BJ (cell line): ENCODE results near the gene TBC1D17. TPM values are rescaled to one million over a fixed set of nuclear protein-coding genes. Genes with fewer than 3 reads are reported as not detected.

Experiments used
- CTCF ChIA-PET: fragments of 350-600 bp; formaldehyde crosslinking; extraction: SDS; loops from one replicate; lab custom pipeline; 2021; ENCODE audit warnings: antibody characterized with exemption, inconsistent platforms; lab: Yijun Ruan, JAX
- POLR2A ChIA-PET: fragments of 300-600 bp; sonication (Branson Sonifier 250); formaldehyde crosslinking; extraction: SDS; loops from one replicate; lab custom pipeline; 2021; ENCODE audit warnings: antibody characterized with exemption; lab: Charles Lee
- DNase-seq: peaks from one replicate; pipeline ENCODE4 v3.0.0-alpha.2; 2011; ENCODE audit warnings: low read depth
- H3K27me3 ChIP-seq: 2 replicates; pipeline ENCODE4 v1.6.0; 2011; ENCODE audit warnings: low read length; ENCODE audit not compliant: control insufficient read depth, insufficient read depth
- H3K36me3 ChIP-seq: 2 replicates; pipeline ENCODE4 v1.5.1; 2011; ENCODE audit warnings: low read length; ENCODE audit not compliant: control insufficient read depth, insufficient read depth
- H3K4me3 ChIP-seq: 2 replicates; pipeline ENCODE4 v1.5.1; 2011; ENCODE audit warnings: low read depth, mild to moderate bottlenecking, control low read depth, low read length
- polyA plus RNA-seq: library from polyadenylated mRNA; depleted of rRNA; stranded (reverse); fragments of >200 nt; gene quantifications from 2 replicates; pipeline ENCODE4 v1.2.3, GENCODE V29; 2011
- TF ChIP-seq, protein P1 (sequence below): IDR thresholded peaks from 2 replicates; pipeline ENCODE4 v1.5.1; 2011; ENCODE audit warnings: low read depth, mild to moderate bottlenecking, control low read depth, inconsistent platforms, low read length, moderate library complexity; ENCODE audit not compliant: insufficient read depth

The TBC1D17 gene
- polyA plus RNA-seq, 1 experiment, result 26.7 TPM

DNA sequence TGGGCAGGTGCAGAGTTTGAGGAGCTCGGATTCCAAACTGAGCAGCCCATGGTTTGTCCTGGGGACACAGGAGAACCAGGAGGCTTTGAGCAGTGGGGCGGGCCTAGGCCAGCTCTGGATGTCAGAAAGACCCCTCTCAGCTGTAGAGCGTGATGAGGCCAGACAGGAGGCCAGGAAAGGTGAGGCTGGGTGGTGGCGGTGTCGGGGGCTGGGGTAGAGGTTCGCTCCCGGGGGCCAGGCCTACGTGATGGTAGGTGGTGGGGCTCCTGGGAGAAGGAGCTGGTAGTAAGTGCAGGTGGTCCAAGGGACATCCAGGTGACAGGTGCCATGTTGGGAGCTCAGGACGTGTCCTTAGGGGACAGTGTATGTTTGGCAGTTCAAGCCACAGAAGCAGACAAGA, 40.1 kb upstream of the TBC1D17 start:
- Histone ChIP-seq H3K36me3 (peaks cover 34% of the 10 kb centered on the region), H3K4me3 (no peak overlapping the region), H3K27me3 (no peaks in the 10 kb centered on the region)
- POLR2A ChIA-PET, result no interaction called here
- TF ChIP-seq, protein P1, sequence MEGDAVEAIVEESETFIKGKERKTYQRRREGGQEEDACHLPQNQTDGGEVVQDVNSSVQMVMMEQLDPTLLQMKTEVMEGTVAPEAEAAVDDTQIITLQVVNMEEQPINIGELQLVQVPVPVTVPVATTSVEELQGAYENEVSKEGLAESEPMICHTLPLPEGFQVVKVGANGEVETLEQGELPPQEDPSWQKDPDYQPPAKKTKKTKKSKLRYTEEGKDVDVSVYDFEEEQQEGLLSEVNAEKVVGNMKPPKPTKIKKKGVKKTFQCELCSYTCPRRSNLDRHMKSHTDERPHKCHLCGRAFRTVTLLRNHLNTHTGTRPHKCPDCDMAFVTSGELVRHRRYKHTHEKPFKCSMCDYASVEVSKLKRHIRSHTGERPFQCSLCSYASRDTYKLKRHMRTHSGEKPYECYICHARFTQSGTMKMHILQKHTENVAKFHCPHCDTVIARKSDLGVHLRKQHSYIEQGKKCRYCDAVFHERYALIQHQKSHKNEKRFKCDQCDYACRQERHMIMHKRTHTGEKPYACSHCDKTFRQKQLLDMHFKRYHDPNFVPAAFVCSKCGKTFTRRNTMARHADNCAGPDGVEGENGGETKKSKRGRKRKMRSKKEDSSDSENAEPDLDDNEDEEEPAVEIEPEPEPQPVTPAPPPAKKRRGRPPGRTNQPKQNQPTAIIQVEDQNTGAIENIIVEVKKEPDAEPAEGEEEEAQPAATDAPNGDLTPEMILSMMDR, result no peak
- CTCF ChIA-PET, result no interaction called here
- no peak for DNase-seq

DNA sequence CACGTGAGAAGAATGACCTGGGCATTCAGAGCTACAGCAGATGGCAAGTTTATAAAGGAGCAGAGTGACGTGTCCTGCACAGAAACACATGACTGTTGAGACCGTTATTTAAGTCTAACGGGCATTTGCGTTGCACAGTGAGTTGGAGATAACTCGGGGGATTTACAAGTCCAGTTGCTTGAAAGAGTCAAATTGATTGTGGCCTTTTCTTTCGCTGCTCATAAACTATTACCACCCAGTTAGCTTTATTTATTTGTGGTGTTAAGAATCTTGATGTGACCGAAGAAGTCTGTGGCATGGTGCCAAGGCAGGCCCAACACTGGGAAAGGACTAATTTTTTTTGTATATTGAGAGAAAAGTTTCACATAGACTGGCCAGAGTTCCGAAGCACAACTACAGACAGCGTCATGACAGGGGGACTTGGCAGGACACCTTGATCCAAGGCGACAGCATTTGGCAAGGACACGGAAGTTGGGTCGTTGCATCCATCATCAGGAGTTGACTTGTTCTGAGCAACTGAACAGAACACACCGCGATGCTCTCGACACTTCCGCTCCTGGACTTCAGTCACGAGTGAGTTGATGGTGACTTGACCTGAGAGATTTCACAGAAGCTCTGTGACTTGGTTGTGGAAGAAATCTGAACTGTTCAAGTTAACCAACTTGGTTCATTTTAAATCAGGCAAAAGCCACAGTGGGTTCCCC, 38.5 kb upstream of the TBC1D17 start:
- H3K36me3 ChIP-seq, result peaks cover 30% of the 10 kb centered on the region
- DNase-seq, result no peak

DNA sequence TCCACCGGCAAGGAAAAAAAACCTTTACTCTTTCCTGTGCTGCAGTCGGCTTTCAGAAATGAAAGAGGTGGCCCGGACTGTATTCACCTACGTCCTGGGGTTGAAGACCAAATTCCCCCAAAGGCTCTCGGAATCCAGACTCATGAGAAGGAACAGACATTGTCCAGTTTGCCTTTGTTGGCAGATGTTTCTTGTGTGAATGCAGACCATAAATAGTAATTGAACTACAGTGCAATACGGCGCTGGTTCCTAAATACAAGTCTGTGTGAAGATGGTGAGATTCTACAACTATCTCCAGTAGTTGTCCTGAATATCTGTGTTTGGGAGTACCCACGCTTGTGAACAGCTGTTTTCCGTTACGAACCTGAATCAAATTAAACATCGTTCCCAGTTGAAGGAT, 37.8 kb upstream of the TBC1D17 start:
- DNase-seq, result no peak
- Histone ChIP-seq H3K36me3 (peaks cover 29% of the 10 kb centered on the region), H3K27me3 (no peaks in the 10 kb centered on the region), H3K4me3 (no peak overlapping the region)
- TF ChIP-seq, protein P1, result no peak
- POLR2A ChIA-PET, result no interaction called here
- CTCF ChIA-PET, result no interaction called here

More for the DNA sequence above, 38.5 kb upstream of the TBC1D17 start:
- TF ChIP-seq, protein P1, result no peak
- Histone ChIP-seq H3K27me3 (no peaks in the 10 kb centered on the region), H3K4me3 (no peak overlapping the region)
- POLR2A ChIA-PET, result no interaction called here
- CTCF ChIA-PET, result no interaction called here

DNA sequence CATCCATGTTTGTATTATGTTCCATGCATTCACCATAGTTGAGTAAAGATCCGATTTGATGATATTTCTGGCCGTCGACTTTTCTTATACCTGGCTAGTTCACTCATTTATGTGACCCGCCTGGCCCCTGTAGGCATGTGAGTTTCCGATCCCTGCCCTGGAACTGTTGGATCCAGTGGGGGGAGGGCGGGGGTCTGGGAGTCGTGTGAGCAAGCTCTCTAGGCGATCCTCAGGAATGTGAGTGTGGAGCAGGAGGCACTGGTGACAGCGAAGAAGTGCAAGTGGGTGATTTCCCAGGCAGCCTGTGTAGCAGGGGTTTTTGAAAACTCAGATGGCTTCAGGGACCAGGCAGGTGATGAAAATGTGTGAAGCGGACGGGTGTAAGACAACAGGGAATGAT, 37.2 kb upstream of the TBC1D17 start:
- ChIA-PET POLR2A (no interaction called here), CTCF (no interaction called here)
- Histone ChIP-seq H3K27me3 (no peaks in the 10 kb centered on the region), H3K4me3 (no peak overlapping the region), H3K36me3 (peaks cover 25% of the 10 kb centered on the region)
- TF ChIP-seq, protein P1, result no peak
- no peak for DNase-seq

DNA sequence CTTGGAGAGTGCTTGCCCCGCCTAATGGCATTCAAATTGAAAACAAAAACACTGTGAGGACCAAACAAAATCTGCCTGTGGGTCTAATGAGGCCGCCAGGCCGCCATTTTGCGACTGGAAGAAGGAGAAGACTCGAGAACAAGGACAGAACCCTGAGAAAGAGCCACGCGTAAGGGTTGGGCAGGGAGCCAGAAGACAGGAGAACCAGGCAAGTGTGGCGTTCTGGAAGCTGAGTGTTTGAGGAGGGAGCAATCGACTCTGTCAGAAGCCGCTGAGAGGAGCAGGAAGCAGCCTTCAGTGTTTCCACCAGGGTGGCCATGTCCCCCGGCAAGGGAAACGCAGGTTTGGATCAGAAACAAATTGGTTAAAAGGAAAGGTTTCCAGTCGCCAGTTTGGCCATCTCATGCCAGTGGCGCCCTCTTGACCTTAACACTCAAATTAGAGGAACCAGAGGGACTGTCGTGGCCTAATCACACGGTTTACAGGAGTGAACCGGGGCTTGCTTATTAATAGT, 36.7 kb upstream of the TBC1D17 start:
- POLR2A ChIA-PET, result no interaction called here
- CTCF ChIA-PET, result no interaction called here

More for the DNA sequence above, 36.7 kb upstream of the TBC1D17 start:
- TF ChIP-seq, protein P1, result no peak
- Histone ChIP-seq H3K4me3 (no peak overlapping the region), H3K36me3 (peaks cover 21% of the 10 kb centered on the region), H3K27me3 (no peaks in the 10 kb centered on the region)
- DNase-seq, result no peak
